ENCODE results near the gene AP1S1.

DNA sequence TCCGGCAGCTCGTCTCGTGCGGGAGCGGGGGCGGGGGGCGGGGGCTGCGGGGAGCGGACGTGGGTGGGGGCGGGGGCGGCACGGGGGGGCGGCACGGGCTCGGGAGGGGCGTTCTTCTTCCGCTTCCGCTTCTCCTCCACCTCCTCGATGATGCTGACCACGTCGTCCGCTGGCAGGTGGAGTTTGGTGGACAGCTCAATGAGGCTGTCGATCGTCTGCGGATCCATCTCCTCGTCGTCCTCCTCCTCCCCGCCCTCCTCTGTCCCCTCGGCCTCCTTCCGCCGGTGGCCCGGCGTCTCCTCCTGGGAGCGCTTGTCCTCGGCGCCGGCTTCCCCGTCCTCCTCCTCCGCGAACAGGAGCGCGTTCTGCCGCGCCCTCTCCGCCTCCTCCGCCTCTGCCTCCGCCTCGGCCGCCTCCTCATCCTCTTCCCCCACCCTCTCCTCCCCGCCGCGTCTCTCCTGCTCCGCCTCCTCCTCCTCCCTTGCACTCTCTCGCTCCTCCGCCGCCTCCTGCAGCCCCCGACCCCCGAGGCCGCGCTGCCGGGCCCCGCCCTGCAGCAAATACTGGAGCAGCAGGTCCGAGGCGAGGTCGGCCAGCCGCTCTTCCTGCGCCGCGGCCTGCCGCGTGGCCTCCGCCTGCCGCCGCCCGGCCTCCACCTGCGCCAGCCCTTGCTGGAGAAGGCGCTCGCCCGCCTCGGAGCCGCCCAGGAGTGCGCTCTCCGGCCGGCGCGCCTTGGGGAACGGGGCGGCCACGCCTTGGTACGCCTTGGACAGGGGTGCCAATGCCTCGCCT is 9.2 kb downstream of the AP1S1 start:
- TF ChIP-seq FOSL2 (IDR thresholded peaks at IDR 0.05): no peak
- TF ChIP-seq FOSL2 (CRISPR knock-in tag; IDR thresholded peaks at IDR 0.05): no peak
- no peak for TF ChIP-seq EP300 (IDR thresholded peaks at IDR 0.05)
- TF ChIP-seq, protein P1, sequence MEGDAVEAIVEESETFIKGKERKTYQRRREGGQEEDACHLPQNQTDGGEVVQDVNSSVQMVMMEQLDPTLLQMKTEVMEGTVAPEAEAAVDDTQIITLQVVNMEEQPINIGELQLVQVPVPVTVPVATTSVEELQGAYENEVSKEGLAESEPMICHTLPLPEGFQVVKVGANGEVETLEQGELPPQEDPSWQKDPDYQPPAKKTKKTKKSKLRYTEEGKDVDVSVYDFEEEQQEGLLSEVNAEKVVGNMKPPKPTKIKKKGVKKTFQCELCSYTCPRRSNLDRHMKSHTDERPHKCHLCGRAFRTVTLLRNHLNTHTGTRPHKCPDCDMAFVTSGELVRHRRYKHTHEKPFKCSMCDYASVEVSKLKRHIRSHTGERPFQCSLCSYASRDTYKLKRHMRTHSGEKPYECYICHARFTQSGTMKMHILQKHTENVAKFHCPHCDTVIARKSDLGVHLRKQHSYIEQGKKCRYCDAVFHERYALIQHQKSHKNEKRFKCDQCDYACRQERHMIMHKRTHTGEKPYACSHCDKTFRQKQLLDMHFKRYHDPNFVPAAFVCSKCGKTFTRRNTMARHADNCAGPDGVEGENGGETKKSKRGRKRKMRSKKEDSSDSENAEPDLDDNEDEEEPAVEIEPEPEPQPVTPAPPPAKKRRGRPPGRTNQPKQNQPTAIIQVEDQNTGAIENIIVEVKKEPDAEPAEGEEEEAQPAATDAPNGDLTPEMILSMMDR (IDR thresholded peaks at IDR 0.05): no peak
- no peak for TF ChIP-seq ATOH8 (CRISPR knock-in tag; IDR thresholded peaks at IDR 0.05; ENCODE audit: low read depth)
- no peak for TF ChIP-seq ZFP36 (IDR thresholded peaks at IDR 0.05; ENCODE audit: borderline replicate concordance, partially characterized antibody)
- no peak for TF ChIP-seq SREBF2 (IDR thresholded peaks at IDR 0.05)
- TF ChIP-seq POLR2A (IDR thresholded peaks at IDR 0.05; ENCODE audit: low read length): no peak
- TF ChIP-seq CEBPB (IDR thresholded peaks at IDR 0.05): no peak
- TF ChIP-seq NFE2L2 (conservative IDR thresholded peaks at IDR 0.05; ENCODE audit: low read length): no peak
- TF ChIP-seq, protein P2, sequence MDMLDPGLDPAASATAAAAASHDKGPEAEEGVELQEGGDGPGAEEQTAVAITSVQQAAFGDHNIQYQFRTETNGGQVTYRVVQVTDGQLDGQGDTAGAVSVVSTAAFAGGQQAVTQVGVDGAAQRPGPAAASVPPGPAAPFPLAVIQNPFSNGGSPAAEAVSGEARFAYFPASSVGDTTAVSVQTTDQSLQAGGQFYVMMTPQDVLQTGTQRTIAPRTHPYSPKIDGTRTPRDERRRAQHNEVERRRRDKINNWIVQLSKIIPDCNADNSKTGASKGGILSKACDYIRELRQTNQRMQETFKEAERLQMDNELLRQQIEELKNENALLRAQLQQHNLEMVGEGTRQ (IDR thresholded peaks at IDR 0.05): no peak
- no peak for TF ChIP-seq TP53 (CRISPR knock-in tag; IDR thresholded peaks at IDR 0.05)
- no peak for TF ChIP-seq HDAC2 (IDR thresholded peaks at IDR 0.05)
- TF ChIP-seq RFX5 (IDR thresholded peaks at IDR 0.05): no peak

Data from A549 (cell line).